Peyer's patch (tissue), 4 donors: ENCODE results near the gene FLVCR2. TPM values are rescaled to one million over a fixed set of nuclear protein-coding genes. Genes with fewer than 3 reads are reported as not detected.

ENCODE experiments used
- DNase-seq, 3 donors: peaks; one replicate each; pipeline ENCODE4 v3.0.0-alpha.2; 2017 to 2019
- H3K27ac ChIP-seq, 4 donors: fragments of 200-600 bp; sonication (generic); one replicate each; pipeline ENCODE4 v1.5.1; 2016 to 2019
- H3K27me3 ChIP-seq, 2 donors: fragments of 200-600 bp; sonication (generic); one replicate each; pipeline ENCODE4 v1.5.1; 2019
- H3K36me3 ChIP-seq, 3 donors: fragments of 200-600 bp; sonication (generic); one replicate each; pipeline ENCODE4 v1.5.1; 2016 to 2019
- H3K4me1 ChIP-seq, 4 donors: fragments of 200-600 bp; sonication (generic); one replicate each; pipeline ENCODE4 v1.5.1; 2016 to 2019
- H3K4me3 ChIP-seq, 4 donors: fragments of 200-600 bp; sonication (generic); 1 replicate in 3 of 4; 2 replicates in 1 of 4; pipeline ENCODE4 v1.5.1; 2016 to 2019; ENCODE audit warnings: mild to moderate bottlenecking in 1 of 4
- H3K9me3 ChIP-seq, 4 donors: fragments of 200-600 bp; sonication (generic); one replicate each; pipeline ENCODE4 v1.5.1; 2016 to 2019; ENCODE audit warnings: mild to moderate bottlenecking in 1 of 4
- CTCF ChIP-seq, 6 experiments: fragments of 450-650 bp in 4 of 6; fragments of 200-600 bp in 2 of 6; sonication (generic) in 1 of 6; IDR thresholded peaks; one replicate each; pipeline ENCODE4 v1.5.1; 2017 to 2019; ENCODE audit warnings: antibody characterized with exemption in 6 of 6, mild to moderate bottlenecking in 3 of 6, moderate library complexity in 1 of 6
- POLR2A ChIP-seq, 2 donors: fragments of 450-650 bp; IDR thresholded peaks; one replicate each; pipeline ENCODE4 v1.5.1; 2017; ENCODE audit warnings: antibody characterized with exemption in 2 of 2, mild to moderate bottlenecking in 2 of 2, moderate library complexity in 2 of 2
- total RNA-seq, 4 donors: library from RNA; depleted of rRNA; stranded (reverse); fragments of >200 nt; gene quantifications; one replicate each; pipeline ENCODE4 v1.1.0, GENCODE V29; 2016

FLVCR2 gene
- total RNA-seq, 4 donors from 2014 or later = 14.9 to 130 (median 98.8) TPM

GRCh38 chr14:75648066-75648838 is 69.8 kb downstream of the FLVCR2 start:
- Histone ChIP-seq H3K27ac (no peak overlapping the region), H3K4me3 (no peak overlapping the region), H3K27me3 (no peaks in the 10 kb centered on the region), H3K9me3 (no peaks in the 10 kb centered on the region), H3K36me3 (peaks cover 0 to 67% (median 0%) of the 10 kb centered on the region in 3 donors), H3K4me1 (peaks cover 0 to 10% (median 0%) of the 10 kb centered on the region in 4 donors)
- no peak for TF ChIP-seq POLR2A (IDR thresholded peaks at IDR 0.05)
- TF ChIP-seq CTCF (IDR thresholded peaks at IDR 0.05) = no peak
- no peak for DNase-seq

GRCh38 chr14:75649337-75649736 is 70.9 kb downstream of the FLVCR2 start:
- TF ChIP-seq POLR2A (IDR thresholded peaks at IDR 0.05) (no peak), CTCF (IDR thresholded peaks at IDR 0.05) (no peak)
- H3K36me3 ChIP-seq = peaks cover 0 to 57% (median 0%) of the 10 kb centered on the region in 3 donors
- no peaks in the 10 kb centered on the region for H3K27me3 ChIP-seq
- no peak overlapping the region for H3K4me3 ChIP-seq
- peaks cover 0 to 10% (median 0%) of the 10 kb centered on the region in 4 donors for H3K4me1 ChIP-seq
- no peak for DNase-seq
- no peaks in the 10 kb centered on the region for H3K9me3 ChIP-seq
- no peak overlapping the region for H3K27ac ChIP-seq

- no peak for DNase-seq
- H3K27ac ChIP-seq = no peak overlapping the region
- peaks cover 0 to 61% (median 0%) of the 10 kb centered on the region in 3 donors for H3K36me3 ChIP-seq
- TF ChIP-seq CTCF (IDR thresholded peaks at IDR 0.05) (no peak), POLR2A (IDR thresholded peaks at IDR 0.05) (no peak)
- no peaks in the 10 kb centered on the region for H3K27me3 ChIP-seq
- peaks cover 0 to 10% (median 0%) of the 10 kb centered on the region in 4 donors for H3K4me1 ChIP-seq
- no peak overlapping the region for H3K4me3 ChIP-seq
- no peaks in the 10 kb centered on the region for H3K9me3 ChIP-seq
These were observed 71.4 kb downstream of the FLVCR2 start for GRCh38 chr14:75649773-75650172.

GRCh38 chr14:75650253-75651058 is 72.0 kb downstream of the FLVCR2 start:
- Histone ChIP-seq H3K4me3 (no peak overlapping the region), H3K9me3 (no peaks in the 10 kb centered on the region), H3K27ac (no peak overlapping the region), H3K27me3 (no peaks in the 10 kb centered on the region), H3K4me1 (peaks cover 0 to 10% (median 0%) of the 10 kb centered on the region in 4 donors), H3K36me3 (peaks cover 0 to 60% (median 0%) of the 10 kb centered on the region in 3 donors)
- peak in 1 of 3 donors; percentile 53 for DNase-seq
- no peak for TF ChIP-seq CTCF (IDR thresholded peaks at IDR 0.05)
- no peak for TF ChIP-seq POLR2A (IDR thresholded peaks at IDR 0.05)

- peak overlapping the region in 2 of 4 donors; percentile 56 to 59 for H3K27ac ChIP-seq
- peaks cover 0 to 54% (median 0%) of the 10 kb centered on the region in 3 donors for H3K36me3 ChIP-seq
- no peak overlapping the region for H3K4me3 ChIP-seq
- DNase-seq = no peak
- H3K27me3 ChIP-seq = no peaks in the 10 kb centered on the region
- no peaks in the 10 kb centered on the region for H3K9me3 ChIP-seq
- peaks cover 0 to 15% (median 0%) of the 10 kb centered on the region in 4 donors for H3K4me1 ChIP-seq
- TF ChIP-seq POLR2A (IDR thresholded peaks at IDR 0.05) (no peak), CTCF (IDR thresholded peaks at IDR 0.05) (no peak)
These were observed 75.1 kb downstream of the FLVCR2 start for GRCh38 chr14:75653563-75653962.
